Measurements from ENCODE around the gene SIL1.
"Not testable (repeated sequence)": the region's sequence is repeated elsewhere in the genome, so short reads cannot be mapped to it uniquely, and the experiment has no call there.

SIL1 gene

GRCh38 chr5:139197710-139198669 lies at the start of gene SIL1:
Gene SIL1, minus strand, starts transcription at chr5:139198368. Its CDS starts 70,525 bp downstream, at chr5:139127843.
- DNase-seq: peak; percentile 84

- DNase-seq: no peak
These were observed 48.2 kb upstream of the SIL1 start for GRCh38 chr5:139246394-139246793.

GRCh38 chr5:139245637-139246339 lies 47.6 kb upstream of the SIL1 start:
- DNase-seq: no peak

GRCh38 chr5:139243425-139243970 lies 45.3 kb upstream of the SIL1 start:
- DNase-seq: no peak

- DNase-seq: no peak
These were observed 43.0 kb upstream of the SIL1 start for GRCh38 chr5:139241139-139241538.

- no peak for DNase-seq
These were observed 38.3 kb upstream of the SIL1 start for GRCh38 chr5:139236479-139236878.

GRCh38 chr5:139232147-139232724 lies 34.1 kb upstream of the SIL1 start:
- DNase-seq: no peak

GRCh38 chr5:139228201-139228803 lies 30.1 kb upstream of the SIL1 start:
- no peak for DNase-seq

GRCh38 chr5:139226131-139226530 lies 28.0 kb upstream of the SIL1 start:
- DNase-seq: no peak

- DNase-seq: no peak
These were observed 25.3 kb upstream of the SIL1 start for GRCh38 chr5:139223481-139223880.

GRCh38 chr5:139222346-139222745 lies 24.2 kb upstream of the SIL1 start:
- DNase-seq: no peak

- DNase-seq: not testable (repeated sequence)
These were observed 19.9 kb upstream of the SIL1 start for GRCh38 chr5:139218038-139218437.

GRCh38 chr5:139215107-139215975 lies 17.2 kb upstream of the SIL1 start:
- DNase-seq: no peak

- no peak for DNase-seq
These were observed 16.5 kb upstream of the SIL1 start for GRCh38 chr5:139214646-139215045.

- DNase-seq: no peak
These were observed 14.7 kb upstream of the SIL1 start for GRCh38 chr5:139212906-139213305.

GRCh38 chr5:139212486-139212885 lies 14.3 kb upstream of the SIL1 start:
- DNase-seq: no peak

GRCh38 chr5:139210585-139210984 lies 12.4 kb upstream of the SIL1 start:
- peak; percentile 51 for DNase-seq

- DNase-seq: no peak
These were observed 9.3 kb upstream of the SIL1 start for GRCh38 chr5:139207297-139208000.

- DNase-seq: no peak
These were observed 7.4 kb upstream of the SIL1 start for GRCh38 chr5:139205586-139205985.

- DNase-seq: no peak
These were observed 7.0 kb upstream of the SIL1 start for GRCh38 chr5:139205124-139205523.

- DNase-seq: no peak
These were observed 6.0 kb upstream of the SIL1 start for GRCh38 chr5:139204196-139204595.

Measured in NCI-H748 treated with DMSO at 0.1 percent for 48 hours (cell line).